GM19372 (cell line): Measurements from ENCODE around the gene TNRC6B.
"Not testable (repeated sequence)": the region's sequence is repeated elsewhere in the genome, so short reads cannot be mapped to it uniquely, and the experiment has no call there.

Experiments used
- ATAC-seq: cut with Tn5 transposase; IDR thresholded peaks from one replicate; pipeline ENCODE4 v1.9.1; 2021; ENCODE audit warnings: mild to moderate bottlenecking, low read depth, moderate library complexity; ENCODE audit not compliant: unreplicated experiment

TNRC6B gene

GRCh38 chr22:40206561-40206960 lies 28.8 kb downstream of the TNRC6B start:
- no peak for ATAC-seq

GRCh38 chr22:40210818-40211217 lies 33.1 kb downstream of the TNRC6B start:
- no peak for ATAC-seq

- no peak for ATAC-seq
These were observed 33.8 kb downstream of the TNRC6B start for GRCh38 chr22:40211476-40212054.

- ATAC-seq = no peak
These were observed 34.4 kb downstream of the TNRC6B start for GRCh38 chr22:40212121-40212520.

- ATAC-seq = no peak
These were observed 35.8 kb downstream of the TNRC6B start for GRCh38 chr22:40213478-40213877.

- no peak for ATAC-seq
These were observed 37.5 kb downstream of the TNRC6B start for GRCh38 chr22:40215266-40215665.

GRCh38 chr22:40216041-40216756 lies 38.5 kb downstream of the TNRC6B start:
- ATAC-seq = no peak

- ATAC-seq = no peak
These were observed 40.4 kb downstream of the TNRC6B start for GRCh38 chr22:40218152-40218551.

- no peak for ATAC-seq
These were observed 41.1 kb downstream of the TNRC6B start for GRCh38 chr22:40218723-40219294.

GRCh38 chr22:40220316-40221054 lies 42.8 kb downstream of the TNRC6B start:
- no peak for ATAC-seq

GRCh38 chr22:40221055-40221414 lies 43.3 kb downstream of the TNRC6B start:
- no peak for ATAC-seq

GRCh38 chr22:40222979-40223378 lies 45.3 kb downstream of the TNRC6B start:
- ATAC-seq = not testable (repeated sequence)

- no peak for ATAC-seq
These were observed 47.0 kb downstream of the TNRC6B start for GRCh38 chr22:40224702-40225101.

- no peak for ATAC-seq
These were observed 48.9 kb downstream of the TNRC6B start for GRCh38 chr22:40226620-40227019.

- no peak for ATAC-seq
These were observed 54.0 kb downstream of the TNRC6B start for GRCh38 chr22:40231618-40232313.

GRCh38 chr22:40232624-40233023 lies 54.9 kb downstream of the TNRC6B start:
- ATAC-seq = no peak

- no peak for ATAC-seq
These were observed 56.2 kb downstream of the TNRC6B start for GRCh38 chr22:40233886-40234285.

GRCh38 chr22:40234658-40235057 lies 56.9 kb downstream of the TNRC6B start:
- no peak for ATAC-seq

GRCh38 chr22:40235308-40235707 lies 57.6 kb downstream of the TNRC6B start:
- no peak for ATAC-seq

- ATAC-seq = no peak
These were observed 58.5 kb downstream of the TNRC6B start for GRCh38 chr22:40236131-40236665.

GRCh38 chr22:40237241-40237640 lies 59.5 kb downstream of the TNRC6B start:
- ATAC-seq = no peak
